NOMO-1 treated with dmso at 0.1 percent for 144 hours (cell line): ENCODE data around the gene STEAP3.

Experiments used
- DNase-seq: peaks from one replicate; lab custom pipeline; 2025; ENCODE audit not compliant: unreplicated experiment; lab: John Stamatoyannopoulos, UW

STEAP3 gene

GRCh38 chr2:119290859-119291587, 67.4 kb downstream of the STEAP3 start:
- no peak for DNase-seq

- no peak for DNase-seq
Observed at GRCh38 chr2:119291588-119292167, 68.0 kb downstream of the STEAP3 start.

- no peak for DNase-seq
Observed at GRCh38 chr2:119292226-119292625, 68.6 kb downstream of the STEAP3 start.

- DNase-seq, result no peak
Observed at GRCh38 chr2:119293254-119293653, 69.6 kb downstream of the STEAP3 start.

GRCh38 chr2:119293900-119294299, 70.3 kb downstream of the STEAP3 start:
- DNase-seq, result no peak

GRCh38 chr2:119294671-119295070, 71.0 kb downstream of the STEAP3 start:
- DNase-seq, result no peak

- no peak for DNase-seq
Observed at GRCh38 chr2:119295688-119296375, 72.2 kb downstream of the STEAP3 start.

- no peak for DNase-seq
Observed at GRCh38 chr2:119301413-119301812, 77.8 kb downstream of the STEAP3 start.

GRCh38 chr2:119304847-119305246, 81.2 kb downstream of the STEAP3 start:
- no peak for DNase-seq

GRCh38 chr2:119305497-119306195, 82.0 kb downstream of the STEAP3 start:
- no peak for DNase-seq

GRCh38 chr2:119306196-119306590, 82.6 kb downstream of the STEAP3 start:
- no peak for DNase-seq

- DNase-seq, result no peak
Observed at GRCh38 chr2:119307419-119308140, 83.9 kb downstream of the STEAP3 start.

- DNase-seq, result no peak
Observed at GRCh38 chr2:119308793-119309330, 85.2 kb downstream of the STEAP3 start.

GRCh38 chr2:119311371-119311770, 87.7 kb downstream of the STEAP3 start:
- no peak for DNase-seq

- no peak for DNase-seq
Observed at GRCh38 chr2:119311831-119312230, 88.2 kb downstream of the STEAP3 start.
